Measurements from ENCODE around the gene SSC4D.

DNA sequence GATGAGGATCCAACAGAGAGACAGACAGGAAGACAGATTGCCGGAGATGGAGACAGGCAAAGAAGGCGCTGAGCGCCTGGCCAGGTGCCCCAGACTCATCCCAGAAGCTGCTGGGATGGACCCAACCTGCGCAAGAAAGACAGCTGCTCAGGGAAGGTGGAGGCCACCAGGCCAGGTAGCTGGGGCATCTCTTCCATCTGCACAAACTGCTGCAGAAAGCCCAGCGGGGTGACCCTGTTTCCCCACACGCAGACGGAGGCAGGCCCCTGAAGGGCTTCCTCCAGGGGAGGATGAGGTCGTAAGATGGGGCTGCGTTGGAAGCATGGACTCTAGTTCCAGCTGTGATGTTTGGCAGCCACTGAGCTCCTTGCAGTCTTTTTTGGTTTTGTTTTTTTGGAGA lies 34.2 kb downstream of the SSC4D start:
- TF ChIP-seq EZH2phosphoT487 (IDR thresholded peaks at IDR 0.05; ENCODE audit: unreplicated experiment) (no peak), EZH2 (IDR thresholded peaks at IDR 0.05; ENCODE audit: low read depth, unreplicated experiment) (no peak), ZNF114 (CRISPR knock-in tag; IDR thresholded peaks at IDR 0.05) (no peak), POLR2AphosphoS5 (IDR thresholded peaks at IDR 0.05; ENCODE audit: low read depth) (no peak), CREB1 (CRISPR knock-in tag; IDR thresholded peaks at IDR 0.05; ENCODE audit: low read depth) (no peak), ZNF331 (CRISPR knock-in tag; IDR thresholded peaks at IDR 0.05; ENCODE audit: low read depth) (no peak)
- TF ChIP-seq, protein P1, sequence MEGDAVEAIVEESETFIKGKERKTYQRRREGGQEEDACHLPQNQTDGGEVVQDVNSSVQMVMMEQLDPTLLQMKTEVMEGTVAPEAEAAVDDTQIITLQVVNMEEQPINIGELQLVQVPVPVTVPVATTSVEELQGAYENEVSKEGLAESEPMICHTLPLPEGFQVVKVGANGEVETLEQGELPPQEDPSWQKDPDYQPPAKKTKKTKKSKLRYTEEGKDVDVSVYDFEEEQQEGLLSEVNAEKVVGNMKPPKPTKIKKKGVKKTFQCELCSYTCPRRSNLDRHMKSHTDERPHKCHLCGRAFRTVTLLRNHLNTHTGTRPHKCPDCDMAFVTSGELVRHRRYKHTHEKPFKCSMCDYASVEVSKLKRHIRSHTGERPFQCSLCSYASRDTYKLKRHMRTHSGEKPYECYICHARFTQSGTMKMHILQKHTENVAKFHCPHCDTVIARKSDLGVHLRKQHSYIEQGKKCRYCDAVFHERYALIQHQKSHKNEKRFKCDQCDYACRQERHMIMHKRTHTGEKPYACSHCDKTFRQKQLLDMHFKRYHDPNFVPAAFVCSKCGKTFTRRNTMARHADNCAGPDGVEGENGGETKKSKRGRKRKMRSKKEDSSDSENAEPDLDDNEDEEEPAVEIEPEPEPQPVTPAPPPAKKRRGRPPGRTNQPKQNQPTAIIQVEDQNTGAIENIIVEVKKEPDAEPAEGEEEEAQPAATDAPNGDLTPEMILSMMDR (conservative IDR thresholded peaks at IDR 0.05; ENCODE audit: low read depth in 2 of 2), result no peak
- TF ChIP-seq, protein P2, sequence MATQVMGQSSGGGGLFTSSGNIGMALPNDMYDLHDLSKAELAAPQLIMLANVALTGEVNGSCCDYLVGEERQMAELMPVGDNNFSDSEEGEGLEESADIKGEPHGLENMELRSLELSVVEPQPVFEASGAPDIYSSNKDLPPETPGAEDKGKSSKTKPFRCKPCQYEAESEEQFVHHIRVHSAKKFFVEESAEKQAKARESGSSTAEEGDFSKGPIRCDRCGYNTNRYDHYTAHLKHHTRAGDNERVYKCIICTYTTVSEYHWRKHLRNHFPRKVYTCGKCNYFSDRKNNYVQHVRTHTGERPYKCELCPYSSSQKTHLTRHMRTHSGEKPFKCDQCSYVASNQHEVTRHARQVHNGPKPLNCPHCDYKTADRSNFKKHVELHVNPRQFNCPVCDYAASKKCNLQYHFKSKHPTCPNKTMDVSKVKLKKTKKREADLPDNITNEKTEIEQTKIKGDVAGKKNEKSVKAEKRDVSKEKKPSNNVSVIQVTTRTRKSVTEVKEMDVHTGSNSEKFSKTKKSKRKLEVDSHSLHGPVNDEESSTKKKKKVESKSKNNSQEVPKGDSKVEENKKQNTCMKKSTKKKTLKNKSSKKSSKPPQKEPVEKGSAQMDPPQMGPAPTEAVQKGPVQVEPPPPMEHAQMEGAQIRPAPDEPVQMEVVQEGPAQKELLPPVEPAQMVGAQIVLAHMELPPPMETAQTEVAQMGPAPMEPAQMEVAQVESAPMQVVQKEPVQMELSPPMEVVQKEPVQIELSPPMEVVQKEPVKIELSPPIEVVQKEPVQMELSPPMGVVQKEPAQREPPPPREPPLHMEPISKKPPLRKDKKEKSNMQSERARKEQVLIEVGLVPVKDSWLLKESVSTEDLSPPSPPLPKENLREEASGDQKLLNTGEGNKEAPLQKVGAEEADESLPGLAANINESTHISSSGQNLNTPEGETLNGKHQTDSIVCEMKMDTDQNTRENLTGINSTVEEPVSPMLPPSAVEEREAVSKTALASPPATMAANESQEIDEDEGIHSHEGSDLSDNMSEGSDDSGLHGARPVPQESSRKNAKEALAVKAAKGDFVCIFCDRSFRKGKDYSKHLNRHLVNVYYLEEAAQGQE (IDR thresholded peaks at IDR 0.05; ENCODE audit: unreplicated experiment), result no peak
